Gastrocnemius medialis (tissue), 4 donors: ENCODE measurements around the gene ST6GALNAC2.

Experiments
- POLR2A ChIP-seq, 2 donors: fragments of 450-650 bp; IDR thresholded peaks; one replicate each; pipeline ENCODE4 v1.6.1; 2017; ENCODE audit warnings: antibody characterized with exemption in 2 of 2, mild to moderate bottlenecking in 2 of 2, moderate library complexity in 2 of 2
- TF ChIP-seq, protein P1 (sequence below), 5 experiments: fragments of 450-650 bp in 3 of 5; fragments of 200-600 bp in 2 of 5; sonication (generic) in 2 of 5; IDR thresholded peaks in 4 of 5; conservative IDR thresholded peaks in 1 of 5; 1 replicate in 4 of 5; 2 replicates in 1 of 5; pipeline ENCODE4 v1.5.1; 2016 to 2019; ENCODE audit warnings: antibody characterized with exemption in 5 of 5, mild to moderate bottlenecking in 3 of 5, moderate library complexity in 3 of 5

DNA sequence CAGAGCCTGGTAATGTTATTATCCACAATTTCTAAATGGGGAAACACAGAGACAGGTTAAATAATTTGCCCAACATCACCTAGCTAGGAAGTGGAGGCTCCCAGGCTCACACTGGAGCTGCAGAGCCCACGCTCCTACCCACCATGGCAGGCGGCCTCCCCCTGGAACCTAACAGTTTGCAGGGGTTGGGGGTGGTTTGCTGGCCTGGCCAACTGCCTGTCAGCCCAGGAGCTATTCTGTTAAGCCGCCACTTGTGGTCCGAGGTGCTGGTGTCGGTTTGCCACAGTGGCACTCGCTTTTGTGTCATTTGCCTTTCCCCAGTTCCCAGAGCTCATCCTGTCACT is 42.2 kb downstream of the ST6GALNAC2 start:
- TF ChIP-seq POLR2A (IDR thresholded peaks at IDR 0.05): no peak
- TF ChIP-seq, protein P1, sequence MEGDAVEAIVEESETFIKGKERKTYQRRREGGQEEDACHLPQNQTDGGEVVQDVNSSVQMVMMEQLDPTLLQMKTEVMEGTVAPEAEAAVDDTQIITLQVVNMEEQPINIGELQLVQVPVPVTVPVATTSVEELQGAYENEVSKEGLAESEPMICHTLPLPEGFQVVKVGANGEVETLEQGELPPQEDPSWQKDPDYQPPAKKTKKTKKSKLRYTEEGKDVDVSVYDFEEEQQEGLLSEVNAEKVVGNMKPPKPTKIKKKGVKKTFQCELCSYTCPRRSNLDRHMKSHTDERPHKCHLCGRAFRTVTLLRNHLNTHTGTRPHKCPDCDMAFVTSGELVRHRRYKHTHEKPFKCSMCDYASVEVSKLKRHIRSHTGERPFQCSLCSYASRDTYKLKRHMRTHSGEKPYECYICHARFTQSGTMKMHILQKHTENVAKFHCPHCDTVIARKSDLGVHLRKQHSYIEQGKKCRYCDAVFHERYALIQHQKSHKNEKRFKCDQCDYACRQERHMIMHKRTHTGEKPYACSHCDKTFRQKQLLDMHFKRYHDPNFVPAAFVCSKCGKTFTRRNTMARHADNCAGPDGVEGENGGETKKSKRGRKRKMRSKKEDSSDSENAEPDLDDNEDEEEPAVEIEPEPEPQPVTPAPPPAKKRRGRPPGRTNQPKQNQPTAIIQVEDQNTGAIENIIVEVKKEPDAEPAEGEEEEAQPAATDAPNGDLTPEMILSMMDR (IDR thresholded peaks at IDR 0.05 in 4 of 5, conservative IDR thresholded peaks at IDR 0.05 in 1 of 5): no peak
